GM21619 (cell line): Measurements from ENCODE around the gene TRIM31.

Experiments
- ATAC-seq: cut with Tn5 transposase; IDR thresholded peaks from one replicate; pipeline ENCODE4 v1.9.1; 2021; ENCODE audit not compliant: unreplicated experiment

TRIM31 gene, protein sequence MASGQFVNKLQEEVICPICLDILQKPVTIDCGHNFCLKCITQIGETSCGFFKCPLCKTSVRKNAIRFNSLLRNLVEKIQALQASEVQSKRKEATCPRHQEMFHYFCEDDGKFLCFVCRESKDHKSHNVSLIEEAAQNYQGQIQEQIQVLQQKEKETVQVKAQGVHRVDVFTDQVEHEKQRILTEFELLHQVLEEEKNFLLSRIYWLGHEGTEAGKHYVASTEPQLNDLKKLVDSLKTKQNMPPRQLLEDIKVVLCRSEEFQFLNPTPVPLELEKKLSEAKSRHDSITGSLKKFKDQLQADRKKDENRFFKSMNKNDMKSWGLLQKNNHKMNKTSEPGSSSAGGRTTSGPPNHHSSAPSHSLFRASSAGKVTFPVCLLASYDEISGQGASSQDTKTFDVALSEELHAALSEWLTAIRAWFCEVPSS

DNA sequence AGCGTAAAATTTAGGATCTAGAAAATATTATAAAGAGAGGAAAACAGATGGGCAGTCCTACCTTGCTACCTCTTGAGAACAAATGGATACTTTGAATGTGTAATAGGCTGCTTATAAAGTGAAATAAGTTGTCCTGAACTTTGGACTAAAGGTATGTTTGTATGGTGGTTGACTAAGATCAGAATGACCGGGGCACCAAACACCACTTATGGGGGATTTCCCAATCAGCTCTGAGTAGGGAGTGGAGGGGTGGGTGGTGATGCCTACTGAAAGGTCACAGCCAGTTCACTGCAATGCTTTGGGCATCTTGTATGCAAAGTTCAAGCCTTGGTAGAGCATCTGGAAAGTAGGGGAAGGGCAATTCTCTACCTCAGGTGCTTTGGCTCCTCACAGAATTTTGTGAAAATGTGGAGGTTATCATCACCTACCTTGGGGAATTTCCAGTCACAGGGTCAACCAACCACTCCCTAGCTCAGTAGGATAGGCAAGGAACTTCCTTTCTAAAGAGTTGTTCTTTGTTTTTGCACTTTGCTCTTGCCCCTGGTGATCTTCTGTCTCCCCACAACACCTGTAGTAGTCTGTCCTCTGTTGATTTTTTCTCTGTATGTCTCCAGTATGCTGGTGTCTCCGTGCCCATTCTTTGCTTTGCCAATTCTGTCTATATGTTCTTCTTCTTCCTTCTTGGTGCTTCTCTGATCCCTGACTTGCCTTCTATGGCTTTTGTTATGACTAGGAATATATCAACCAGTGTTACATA, at the start of gene TRIM31:
TSS of gene TRIM31 (minus strand) at position 88 of the 757 bp plus-strand sequence. CDS start 285 bp downstream, outside the sequence.
- no peak for ATAC-seq

DNA sequence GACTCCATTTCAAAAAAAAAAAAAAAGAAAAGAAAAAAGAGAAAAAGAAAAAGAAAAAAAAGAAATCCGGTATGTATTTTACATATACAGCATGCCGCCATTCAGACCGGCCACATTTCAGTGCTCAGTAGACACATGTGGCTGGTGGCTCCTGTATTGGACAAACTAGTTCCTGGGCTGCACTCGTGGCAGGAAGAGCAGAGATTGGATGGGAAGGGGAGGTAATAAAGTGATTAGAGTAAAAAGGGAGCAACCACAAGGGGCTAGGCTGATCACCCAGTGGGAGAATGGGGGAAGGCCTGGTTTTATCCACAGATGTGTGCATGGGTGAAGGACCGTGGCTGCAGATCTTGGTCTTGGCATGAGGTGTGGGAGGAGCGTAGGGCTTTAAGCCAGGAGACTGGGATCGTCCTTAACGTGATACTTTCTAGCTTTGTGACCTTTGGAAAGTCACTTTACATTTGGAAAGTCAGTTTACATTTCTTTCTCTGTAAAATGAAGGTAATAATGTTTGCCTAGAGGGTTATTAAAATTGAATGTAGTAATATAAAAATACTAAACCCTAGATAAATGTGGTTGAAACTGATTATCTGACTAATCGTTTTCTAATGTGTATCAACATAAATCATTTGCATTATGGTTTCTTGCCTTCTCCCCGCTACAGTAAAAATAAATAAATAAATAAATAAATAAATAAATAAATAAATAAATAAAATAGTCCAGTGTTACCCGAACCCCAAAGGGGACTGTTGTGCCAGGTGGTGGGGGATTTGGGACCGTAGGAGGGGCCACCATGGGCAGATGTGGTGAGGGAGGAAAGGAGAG, 49.6 kb upstream of the TRIM31 start:
- ATAC-seq: no peak

DNA sequence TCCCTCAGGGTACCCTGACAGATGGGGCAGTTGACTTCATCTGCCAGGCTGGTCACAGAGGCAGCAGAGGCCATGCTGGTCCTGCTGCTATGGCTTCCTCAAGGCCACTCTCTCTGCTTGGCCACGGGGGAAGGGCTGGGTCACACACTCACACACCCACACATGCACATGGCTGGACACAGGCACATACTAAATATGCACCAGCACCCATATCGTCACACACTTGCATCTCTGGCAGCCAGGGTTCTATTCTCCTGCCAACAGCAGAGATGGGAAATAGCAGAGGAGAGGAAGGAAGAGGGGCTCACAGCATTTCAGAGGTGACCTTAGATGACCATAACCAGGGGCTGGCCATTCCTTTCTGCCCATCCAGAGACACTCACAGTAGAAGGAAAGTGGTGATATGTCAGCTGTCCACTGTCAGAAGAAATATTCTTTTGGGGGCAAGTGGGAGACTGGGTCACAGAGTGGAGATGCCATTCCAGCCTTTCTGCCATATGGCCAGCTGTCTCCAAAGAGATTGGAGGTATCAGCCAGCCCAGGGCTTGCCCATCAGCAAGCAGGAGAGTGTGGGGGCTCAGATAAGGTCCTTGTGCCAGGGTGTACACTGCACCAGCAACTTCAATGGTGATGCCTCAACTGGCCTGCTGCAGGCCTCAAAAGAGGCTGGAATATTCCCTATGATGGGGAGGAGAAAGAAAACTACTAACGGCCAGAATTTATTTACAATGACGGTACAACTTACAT, 48.1 kb upstream of the TRIM31 start, which contains the start of gene TRIM10:
TSS of gene TRIM10 (minus strand) at position 427 of the 747 bp plus-strand sequence. CDS start at position 74, 353 bp downstream.
- ATAC-seq: no peak

DNA sequence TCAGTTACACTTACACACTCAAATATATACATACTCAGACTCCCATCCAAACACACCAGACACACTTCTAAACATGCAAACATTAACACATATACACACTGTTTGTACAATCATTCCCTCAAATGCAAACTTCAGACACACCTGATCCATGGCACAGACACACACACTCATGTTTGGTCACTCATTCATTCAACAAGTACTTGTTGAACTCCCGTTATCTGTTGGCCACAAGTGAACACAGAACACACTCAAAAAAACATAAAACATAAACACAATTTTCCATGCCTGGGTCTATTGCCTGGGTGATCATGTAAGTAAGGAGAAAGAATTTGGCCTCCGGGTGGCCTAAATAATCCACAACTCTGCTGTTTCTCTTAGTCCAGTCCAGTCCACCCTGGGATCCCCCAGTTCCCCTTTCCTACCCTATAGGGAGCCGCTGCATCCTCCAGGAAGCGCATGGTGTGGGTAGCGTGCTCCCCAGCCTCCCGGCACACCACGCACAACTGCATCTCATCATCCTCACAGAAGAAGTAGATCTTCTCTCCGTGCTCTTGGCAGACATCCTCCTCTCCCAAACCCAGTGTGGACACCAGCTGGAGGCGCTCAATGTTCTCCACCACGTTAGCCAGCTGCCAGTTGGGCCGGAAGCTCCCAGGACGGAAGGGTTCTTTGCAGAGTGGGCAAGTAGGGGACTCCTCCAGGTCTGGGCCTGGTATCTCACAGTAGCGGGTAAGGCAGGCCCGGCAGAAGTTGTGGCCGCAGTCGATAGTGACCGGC, 47.3 kb upstream of the TRIM31 start:
- ATAC-seq: no peak

DNA sequence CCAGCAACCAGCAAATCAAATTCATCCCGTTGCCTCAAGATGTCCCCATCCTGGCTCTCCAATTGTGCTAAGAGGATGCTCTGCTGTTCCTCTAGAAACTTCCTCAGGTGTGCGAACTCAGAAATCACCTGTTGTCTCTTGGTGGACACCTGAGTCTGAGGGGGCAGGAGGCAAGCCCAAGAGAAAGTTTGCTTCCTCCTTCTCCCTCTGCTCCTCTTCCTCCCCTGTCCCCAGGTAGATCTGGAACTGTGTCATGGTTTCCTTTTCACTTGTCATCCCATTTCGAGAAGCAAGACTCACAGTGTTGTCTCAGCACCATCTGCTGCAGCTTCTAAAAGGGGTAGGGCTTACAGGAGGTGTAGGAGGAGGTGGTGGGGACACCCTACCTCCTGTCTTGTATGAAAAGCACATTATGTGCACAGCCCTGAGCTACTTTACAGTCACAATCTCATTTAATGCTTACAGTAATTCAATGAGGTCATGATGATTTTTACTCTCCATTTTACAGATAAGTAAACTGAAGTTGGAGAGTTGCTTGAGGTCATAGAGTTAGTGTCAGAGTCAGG, 45.7 kb upstream of the TRIM31 start:
- no peak for ATAC-seq

DNA sequence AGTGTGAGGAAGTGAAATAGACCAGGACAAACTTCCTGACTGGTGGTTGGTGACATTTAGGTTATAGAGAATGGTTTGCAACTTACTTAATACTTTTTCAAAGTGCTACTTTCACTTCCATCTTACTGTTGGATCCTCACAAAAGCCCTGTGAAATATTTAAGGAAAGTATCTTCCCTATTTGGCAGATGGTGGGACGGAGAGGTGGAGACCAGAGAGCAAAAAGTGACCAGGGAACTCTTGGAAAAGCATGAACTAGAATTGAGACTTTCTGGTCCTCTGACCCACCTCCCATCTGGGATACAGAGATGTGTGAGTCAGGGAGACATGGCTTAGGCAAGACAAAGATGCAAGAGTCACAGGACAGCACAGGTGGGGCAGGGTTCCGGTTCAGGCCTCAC, 45.1 kb upstream of the TRIM31 start:
- no peak for ATAC-seq

DNA sequence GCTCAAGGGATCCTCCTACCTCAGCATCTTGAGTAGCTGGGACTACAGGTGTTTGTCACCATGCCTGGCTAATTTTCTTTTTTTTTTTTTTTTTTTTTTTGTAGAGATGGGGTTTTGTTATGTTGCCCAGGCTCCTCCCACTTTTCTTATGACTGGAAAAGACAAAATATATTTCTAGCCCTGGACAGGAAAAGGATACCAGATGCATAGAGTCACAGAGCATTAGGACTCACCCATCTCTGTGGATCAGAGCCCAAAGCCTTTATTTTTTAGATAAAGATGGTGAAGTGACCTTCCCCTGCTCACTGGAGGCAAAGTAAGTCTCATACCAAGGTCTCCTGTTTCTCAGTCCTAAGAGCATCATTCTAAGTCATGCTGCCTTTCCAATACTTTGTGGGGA, 44.7 kb upstream of the TRIM31 start:
- no peak for ATAC-seq

DNA sequence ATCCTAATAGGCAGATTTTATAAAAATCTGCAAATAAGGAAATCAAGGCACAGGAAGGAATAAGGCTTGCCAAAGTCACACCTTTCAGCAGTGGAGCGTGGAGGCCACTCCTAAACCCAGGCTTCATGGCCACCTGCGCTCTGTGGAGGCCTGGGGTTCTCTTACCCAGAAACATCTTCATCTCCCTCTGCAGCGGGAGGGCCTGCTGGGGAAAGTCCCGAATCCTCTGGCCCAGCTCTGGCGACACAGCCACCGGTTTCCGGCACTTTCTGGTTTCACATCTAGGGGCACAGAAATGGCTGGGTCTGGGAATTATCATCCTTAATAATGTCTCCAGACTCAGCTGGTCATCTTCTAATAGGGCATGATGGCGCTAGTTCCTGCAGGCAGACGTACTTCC, 43.9 kb upstream of the TRIM31 start:
- no peak for ATAC-seq

DNA sequence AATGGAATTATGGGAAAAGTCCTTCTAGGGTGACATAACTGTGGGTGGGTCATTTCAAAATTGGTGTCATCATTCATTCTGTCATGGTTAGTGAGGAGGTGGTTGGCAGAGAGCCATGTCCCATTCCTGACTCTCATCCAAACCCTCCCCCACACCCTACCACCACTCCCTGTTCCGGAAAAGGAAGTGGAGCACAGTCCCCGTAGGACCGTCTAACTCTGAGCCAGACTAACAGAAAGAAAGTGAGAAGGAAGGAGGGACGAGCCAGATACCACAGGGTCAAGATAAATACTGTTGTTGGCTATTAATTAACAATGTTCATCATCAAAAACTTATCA, 43.3 kb upstream of the TRIM31 start:
- ATAC-seq: no peak

DNA sequence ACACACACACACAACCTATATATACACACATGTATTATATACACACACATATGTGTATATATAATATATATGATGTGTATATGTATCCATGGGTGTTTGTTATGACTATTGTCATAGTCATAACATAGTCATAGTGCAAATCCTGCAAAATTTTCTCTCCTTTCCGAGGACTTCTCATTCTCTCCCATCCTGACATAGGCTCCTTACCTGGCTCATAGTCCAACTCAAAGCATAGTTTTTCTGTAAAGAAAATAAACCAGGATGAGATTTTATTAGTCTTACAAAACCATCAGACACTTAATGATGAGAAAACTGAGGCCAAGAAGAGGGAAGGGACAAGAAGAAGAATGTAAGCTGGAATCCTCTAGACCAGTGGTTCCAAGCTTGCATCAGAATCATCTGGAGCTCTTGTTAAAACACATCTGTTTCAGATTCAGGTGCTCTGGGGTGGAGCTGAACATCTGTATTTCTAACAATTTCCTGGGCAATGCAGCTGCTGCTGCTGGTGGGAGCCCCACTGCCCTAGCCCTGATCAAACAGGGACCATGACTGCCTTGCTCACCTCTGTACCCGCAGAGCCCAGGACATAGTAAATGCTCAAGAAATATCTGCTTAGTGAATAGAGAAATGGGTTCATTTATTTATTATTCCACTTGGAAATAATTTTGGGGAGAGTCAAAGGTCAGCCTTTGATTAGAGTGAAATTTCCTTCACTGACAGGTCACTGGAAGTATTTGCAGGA, 42.8 kb upstream of the TRIM31 start:
- ATAC-seq: no peak

DNA sequence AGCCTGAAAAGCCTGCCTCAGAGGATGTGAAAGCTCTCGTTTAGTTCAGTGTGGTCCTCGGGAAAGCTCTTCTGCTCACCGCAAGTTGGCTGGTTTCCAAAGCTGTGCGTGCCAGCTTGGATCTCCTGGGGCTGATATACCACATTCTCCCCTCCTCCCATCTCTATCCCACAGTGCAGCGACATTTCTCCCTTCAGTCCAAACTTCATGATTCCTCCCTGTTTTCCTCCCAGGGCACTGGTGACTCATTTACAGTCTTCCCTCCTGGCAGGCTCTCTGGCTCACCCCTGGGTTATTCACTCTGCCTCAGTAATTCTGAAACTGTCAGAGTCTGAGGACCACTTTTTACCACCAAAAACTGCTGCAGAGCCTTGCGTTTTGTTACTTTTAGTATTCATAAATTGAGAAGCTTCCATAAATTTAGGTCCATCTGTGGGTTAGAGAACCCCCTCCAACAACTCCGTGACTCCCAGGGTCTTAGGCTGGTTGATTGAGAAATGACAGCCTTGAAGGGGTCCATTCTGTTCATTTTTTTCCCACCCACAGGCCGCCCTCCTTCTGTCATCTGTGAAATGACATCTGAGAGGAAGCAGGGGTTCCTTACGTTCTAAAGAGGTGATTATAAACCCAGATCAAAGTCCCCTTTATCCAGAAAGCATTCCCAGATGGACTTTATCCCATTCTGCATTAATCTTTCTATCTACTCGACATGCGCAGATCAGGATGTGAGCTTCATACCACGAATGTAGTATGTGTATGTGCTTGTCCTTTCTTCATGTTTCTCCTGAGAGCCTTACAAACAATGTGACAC, 42.0 kb upstream of the TRIM31 start:
- ATAC-seq: no peak

DNA sequence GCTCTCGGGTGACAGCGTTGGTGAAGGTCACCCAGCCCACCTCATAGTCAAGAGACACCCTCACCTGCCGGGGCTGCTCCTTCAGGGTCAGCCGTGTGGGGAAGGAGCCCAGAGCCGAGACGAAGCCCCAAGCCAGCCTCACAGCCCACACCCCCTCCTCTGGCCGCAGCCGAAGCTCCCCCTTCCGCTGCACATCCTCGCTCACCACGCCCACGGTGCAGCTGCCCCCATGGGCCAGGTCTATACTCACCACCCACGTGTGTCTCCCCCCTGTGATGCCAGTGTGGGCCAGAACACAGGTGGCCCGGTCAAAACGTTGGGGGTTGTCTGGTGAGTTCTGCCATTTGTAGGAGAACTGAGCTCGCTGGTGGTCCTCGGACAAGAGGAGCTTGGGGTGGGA, 41.2 kb upstream of the TRIM31 start:
- no peak for ATAC-seq

DNA sequence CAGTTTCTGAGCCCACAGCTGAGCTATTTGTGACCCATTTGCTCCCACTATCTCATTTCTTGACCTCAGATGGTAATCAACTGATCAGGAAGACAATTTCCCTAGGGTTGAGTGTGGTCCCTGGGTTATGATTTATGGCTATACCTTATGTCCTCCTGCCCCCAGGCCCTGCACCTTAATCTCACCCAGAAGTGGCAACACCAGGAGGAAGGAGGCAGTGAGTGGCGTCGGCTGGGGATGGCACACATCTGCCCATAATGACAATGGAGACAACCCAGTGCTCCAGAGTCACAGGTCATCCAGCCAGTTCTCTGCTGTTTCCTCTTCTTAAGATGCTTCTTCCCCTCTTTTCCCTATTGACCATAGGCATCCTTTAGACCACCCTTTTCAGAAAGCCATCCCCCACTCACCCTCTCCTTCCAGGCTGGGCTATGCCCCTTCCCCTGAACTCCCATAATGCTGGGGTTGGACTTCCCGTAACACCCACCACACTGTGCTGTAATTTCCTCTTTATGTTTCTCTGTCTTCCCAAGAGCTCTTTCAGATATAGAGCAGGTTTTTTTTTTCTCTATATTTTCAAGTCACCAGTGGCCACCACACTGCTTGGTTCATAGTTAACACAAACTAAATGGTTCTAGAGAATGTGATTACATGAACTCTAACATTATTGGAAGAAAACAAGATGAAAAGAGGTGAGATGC, 40.2 kb upstream of the TRIM31 start:
- no peak for ATAC-seq

DNA sequence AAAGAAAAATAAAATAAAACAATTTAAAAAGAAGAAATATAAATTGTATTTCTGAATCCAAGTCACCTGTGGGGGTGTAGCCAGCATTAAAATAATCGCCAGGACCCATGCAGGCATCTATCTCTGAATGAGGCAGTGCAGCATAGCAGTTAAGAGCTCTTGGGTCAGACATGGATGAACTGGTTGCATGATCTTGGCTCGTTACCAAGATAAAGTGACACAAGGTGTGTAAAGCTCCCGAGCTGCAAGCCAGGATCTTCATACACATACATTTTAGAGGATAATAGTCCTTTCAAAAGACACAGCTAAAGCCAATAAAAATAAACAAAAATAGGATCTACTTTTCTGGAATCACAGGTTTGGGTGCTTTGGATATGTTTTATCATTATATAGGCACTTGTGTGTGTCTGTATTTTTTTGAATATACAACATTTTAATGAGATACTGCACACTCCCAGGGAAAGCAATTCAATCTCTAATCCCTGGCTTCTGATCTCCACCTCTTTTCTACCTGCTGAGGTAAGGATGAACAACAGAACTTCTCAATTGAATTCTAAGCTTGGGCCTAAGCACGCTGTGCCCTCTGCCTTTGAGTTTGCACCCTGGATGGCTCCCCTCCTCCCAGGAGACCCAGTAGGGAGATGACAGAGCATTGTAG, 39.3 kb upstream of the TRIM31 start:
- no peak for ATAC-seq

DNA sequence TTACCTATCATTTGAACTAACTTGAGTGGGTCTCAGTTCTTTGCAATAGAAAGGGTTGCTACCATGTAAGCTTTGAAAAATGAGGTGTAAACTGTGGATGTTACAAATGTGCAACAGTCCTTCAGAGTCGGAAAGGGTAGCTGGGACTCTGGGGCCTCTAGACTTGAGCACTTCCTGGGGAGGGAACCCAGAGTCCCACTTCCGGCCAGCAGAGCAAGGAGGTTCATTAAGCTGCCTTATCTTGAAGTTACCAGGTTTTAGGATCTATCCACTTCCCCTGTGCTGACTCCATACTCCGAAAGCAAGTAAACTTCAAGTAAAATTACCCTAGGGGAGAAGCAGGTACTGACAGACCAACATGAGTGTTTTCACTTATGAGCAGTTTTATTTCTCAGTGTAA, 38.7 kb upstream of the TRIM31 start:
- ATAC-seq: no peak

DNA sequence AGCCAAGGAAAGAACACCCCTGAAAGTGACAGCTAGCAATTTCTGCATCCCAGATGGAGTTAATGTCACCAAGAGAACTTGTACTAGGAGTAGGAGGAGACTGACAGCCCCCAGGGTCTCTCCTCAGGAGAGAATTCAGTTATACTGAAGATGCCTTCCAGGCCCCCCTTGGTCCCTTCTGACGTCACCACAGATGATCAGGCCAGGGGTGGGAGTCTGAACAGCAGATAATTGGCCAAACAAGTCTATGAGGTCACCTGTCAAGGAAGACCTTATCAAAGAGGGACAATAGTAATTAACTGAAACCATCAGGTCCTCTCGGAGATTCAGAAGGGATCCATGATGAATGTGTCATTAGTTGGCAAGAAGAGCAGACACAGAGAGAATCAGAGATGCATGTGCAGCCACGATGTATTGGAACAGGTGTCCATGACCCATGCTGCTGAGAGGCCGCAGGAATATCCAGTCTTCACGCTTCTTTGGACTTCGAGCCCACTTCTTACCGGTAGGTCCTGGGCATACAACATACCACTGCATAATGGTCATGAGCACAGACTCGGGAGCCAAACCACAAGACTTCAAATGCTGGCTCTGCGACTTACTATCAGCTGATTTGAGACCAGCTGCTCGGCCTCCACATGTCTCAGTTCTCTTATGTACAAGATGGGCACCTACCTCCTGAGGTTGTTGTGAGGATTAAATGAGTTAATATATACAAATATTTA, 37.9 kb upstream of the TRIM31 start:
- no peak for ATAC-seq
